Smooth muscle cell (in vitro differentiated cells): ENCODE measurements around the gene GTF3C4. TPM values are rescaled to one million over a fixed set of nuclear protein-coding genes. Genes with fewer than 3 reads are reported as not detected.
"Not testable (repeated sequence)": the region's sequence is repeated elsewhere in the genome, so short reads cannot be mapped to it uniquely, and the experiment has no call there.

Experiments
- DNase-seq: peaks from one replicate; lab custom pipeline; 2025; ENCODE audit not compliant: unreplicated experiment; lab: John Stamatoyannopoulos, UW
- H2AFZ ChIP-seq: fragments of 200-600 bp; sonication (generic); 2 replicates; pipeline ENCODE4 v1.6.0; 2016; ENCODE audit warnings: antibody characterized with exemption, low read depth, mild to moderate bottlenecking
- H3F3A ChIP-seq: fragments of 200-600 bp; sonication (generic); 2 replicates; pipeline ENCODE4 v1.6.0; 2017; ENCODE audit warnings: antibody characterized with exemption, low read depth
- H3K27ac ChIP-seq: fragments of 200-600 bp; sonication (generic); 2 replicates; pipeline ENCODE4 v1.5.1; 2016; ENCODE audit warnings: low read depth, mild to moderate bottlenecking
- H3K27me3 ChIP-seq: fragments of 200-600 bp; sonication (generic); 2 replicates; pipeline ENCODE4 v1.6.1; 2016; ENCODE audit warnings: low read depth, mild to moderate bottlenecking
- H3K36me3 ChIP-seq: fragments of 200-600 bp; sonication (generic); 2 replicates; pipeline ENCODE4 v1.5.1; 2016; ENCODE audit warnings: low read depth
- H3K4me1 ChIP-seq: fragments of 200-600 bp; sonication (generic); 2 replicates; pipeline ENCODE4 v1.5.1; 2016; ENCODE audit warnings: low read depth
- H3K4me2 ChIP-seq: fragments of 200-600 bp; sonication (generic); 2 replicates; pipeline ENCODE4 v1.6.0; 2016; ENCODE audit warnings: mild to moderate bottlenecking
- H3K4me3 ChIP-seq: fragments of 200-600 bp; sonication (generic); 2 replicates; pipeline ENCODE4 v1.5.1; 2016; ENCODE audit warnings: mild to moderate bottlenecking
- H3K79me2 ChIP-seq: fragments of 200-600 bp; sonication (generic); 2 replicates; pipeline ENCODE4 v1.6.0; 2016; ENCODE audit warnings: low read depth, mild to moderate bottlenecking
- H3K9ac ChIP-seq: fragments of 200-600 bp; sonication (generic); 2 replicates; pipeline ENCODE4 v1.6.0; 2016; ENCODE audit warnings: low read depth
- H3K9me3 ChIP-seq: fragments of 200-600 bp; sonication (generic); replicated peaks from 2 replicates; pipeline ENCODE4 v1.5.1; 2016; ENCODE audit warnings: low read depth
- H4K20me1 ChIP-seq: fragments of 200-600 bp; sonication (generic); 2 replicates; pipeline ENCODE4 v1.6.0; 2016; ENCODE audit warnings: low read depth
- WGBS: methylation state at CpG from one replicate; pipeline ENCODE4 v1.1.7; 2016; ENCODE audit warnings: low lambda C conversion rate; 5-methylcytosine and 5-hydroxymethylcytosine counted together
- polyA plus RNA-seq: library from polyadenylated mRNA; unstranded; fragments of >200 nt; fragmentation: Nextera tagmentation; extraction: Ambion mirVana; gene quantifications from 2 replicates; pipeline ENCODE4 v1.2.1, GENCODE V29; 2016
- total RNA-seq: library from RNA; depleted of rRNA; stranded (reverse); fragments of >200 nt; gene quantifications from 2 replicates; pipeline ENCODE4 v1.2.3, GENCODE V29; 2014
- TF ChIP-seq, protein P1 (sequence below): fragments of 200-600 bp; sonication (generic); IDR thresholded peaks from 2 replicates; pipeline ENCODE4 v1.5.1; 2017; ENCODE audit warnings: borderline replicate concordance, mild to moderate bottlenecking, antibody characterized with exemption; ENCODE audit not compliant: insufficient read depth, poor library complexity, severe bottlenecking

GTF3C4 gene
- total and polyA plus RNA-seq, 2 experiments from 2014 or later = 5.6 to 16.7 TPM

DNA sequence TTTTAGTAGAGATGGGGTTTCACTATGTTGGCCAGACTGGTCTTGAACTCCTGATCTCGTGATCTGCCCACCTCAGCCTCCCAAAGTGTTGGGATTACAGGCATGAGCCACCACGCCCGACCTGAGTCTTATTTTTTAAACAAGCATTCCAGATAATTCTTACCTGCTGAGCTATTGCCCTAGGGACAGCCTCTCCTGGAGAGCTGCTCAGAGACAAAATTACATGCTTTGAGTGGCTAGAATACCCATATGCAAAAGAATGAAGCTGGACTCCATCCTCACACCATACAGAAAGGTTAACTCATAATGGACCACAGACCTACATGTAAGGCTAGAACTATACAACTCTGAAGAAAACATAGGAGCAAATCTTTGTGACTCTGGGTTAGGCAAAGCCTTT, 41.6 kb downstream of the GTF3C4 start:
- H4K20me1 ChIP-seq = no peaks in the 10 kb centered on the region
- H3K79me2 ChIP-seq = no peaks in the 10 kb centered on the region
- H3K27me3 ChIP-seq = no peaks in the 10 kb centered on the region
- no peak for DNase-seq
- H3K4me3 ChIP-seq = no peak overlapping the region
- H3K27ac ChIP-seq = no peak overlapping the region
- H3K4me2 ChIP-seq = no peak overlapping the region
- no peak overlapping the region for H2AFZ ChIP-seq
- no peaks in the 10 kb centered on the region for H3K36me3 ChIP-seq
- no peaks in the 10 kb centered on the region for H3F3A ChIP-seq
- 86% methylated on average over 3 of the region's 3 CpGs for WGBS
- H3K9me3 ChIP-seq = no peaks in the 10 kb centered on the region
- H3K9ac ChIP-seq = no peak overlapping the region
- TF ChIP-seq, protein P1, sequence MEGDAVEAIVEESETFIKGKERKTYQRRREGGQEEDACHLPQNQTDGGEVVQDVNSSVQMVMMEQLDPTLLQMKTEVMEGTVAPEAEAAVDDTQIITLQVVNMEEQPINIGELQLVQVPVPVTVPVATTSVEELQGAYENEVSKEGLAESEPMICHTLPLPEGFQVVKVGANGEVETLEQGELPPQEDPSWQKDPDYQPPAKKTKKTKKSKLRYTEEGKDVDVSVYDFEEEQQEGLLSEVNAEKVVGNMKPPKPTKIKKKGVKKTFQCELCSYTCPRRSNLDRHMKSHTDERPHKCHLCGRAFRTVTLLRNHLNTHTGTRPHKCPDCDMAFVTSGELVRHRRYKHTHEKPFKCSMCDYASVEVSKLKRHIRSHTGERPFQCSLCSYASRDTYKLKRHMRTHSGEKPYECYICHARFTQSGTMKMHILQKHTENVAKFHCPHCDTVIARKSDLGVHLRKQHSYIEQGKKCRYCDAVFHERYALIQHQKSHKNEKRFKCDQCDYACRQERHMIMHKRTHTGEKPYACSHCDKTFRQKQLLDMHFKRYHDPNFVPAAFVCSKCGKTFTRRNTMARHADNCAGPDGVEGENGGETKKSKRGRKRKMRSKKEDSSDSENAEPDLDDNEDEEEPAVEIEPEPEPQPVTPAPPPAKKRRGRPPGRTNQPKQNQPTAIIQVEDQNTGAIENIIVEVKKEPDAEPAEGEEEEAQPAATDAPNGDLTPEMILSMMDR = no peak
- no peaks in the 10 kb centered on the region for H3K4me1 ChIP-seq

GRCh38 chr9:132712753-132713152, 42.5 kb downstream of the GTF3C4 start:
- H3K79me2 ChIP-seq = no peaks in the 10 kb centered on the region
- H3K4me3 ChIP-seq = no peak overlapping the region
- no peaks in the 10 kb centered on the region for H3F3A ChIP-seq
- TF ChIP-seq, protein P1 = no peak
- no peak overlapping the region for H3K4me2 ChIP-seq
- H3K9me3 ChIP-seq = no peaks in the 10 kb centered on the region
- no peaks in the 10 kb centered on the region for H4K20me1 ChIP-seq
- no peaks in the 10 kb centered on the region for H3K36me3 ChIP-seq
- WGBS = 91% methylated on average over 5 of the region's 5 CpGs
- no peak overlapping the region for H3K9ac ChIP-seq
- H2AFZ ChIP-seq = no peak overlapping the region
- no peak overlapping the region for H3K27ac ChIP-seq
- DNase-seq = no peak
- no peaks in the 10 kb centered on the region for H3K4me1 ChIP-seq
- H3K27me3 ChIP-seq = no peaks in the 10 kb centered on the region

DNA sequence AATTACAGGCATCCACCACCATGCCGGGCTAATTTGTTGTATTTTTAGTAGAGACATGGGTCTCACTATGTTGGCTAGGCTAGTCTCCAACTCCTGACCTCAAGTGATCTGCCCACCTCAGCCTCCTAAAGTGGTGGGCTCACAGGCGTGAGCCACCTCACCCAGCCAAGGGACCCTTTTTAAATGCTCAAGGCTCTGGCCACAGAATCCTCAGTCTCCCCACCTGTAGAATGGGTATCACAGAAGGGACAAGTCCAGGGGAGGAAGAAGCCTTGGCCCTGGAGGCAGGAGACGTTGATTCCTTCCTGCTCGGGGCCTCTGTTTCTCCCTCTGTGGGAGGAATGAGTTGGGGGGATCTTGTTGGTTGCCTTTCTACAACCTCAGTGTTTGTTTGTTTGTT, 45.7 kb downstream of the GTF3C4 start:
- no peaks in the 10 kb centered on the region for H4K20me1 ChIP-seq
- H3K9me3 ChIP-seq = no peaks in the 10 kb centered on the region
- no peak for DNase-seq
- H3K4me1 ChIP-seq = no peaks in the 10 kb centered on the region
- no peak overlapping the region for H3K4me2 ChIP-seq
- H3K27ac ChIP-seq = no peak overlapping the region
- H3F3A ChIP-seq = no peaks in the 10 kb centered on the region
- no peaks in the 10 kb centered on the region for H3K27me3 ChIP-seq
- no peaks in the 10 kb centered on the region for H3K79me2 ChIP-seq
- no peak overlapping the region for H3K4me3 ChIP-seq
- H3K9ac ChIP-seq = no peak overlapping the region
- H2AFZ ChIP-seq = no peak overlapping the region
- 91% methylated on average over 4 of the region's 4 CpGs for WGBS
- H3K36me3 ChIP-seq = no peaks in the 10 kb centered on the region
- TF ChIP-seq, protein P1 = no peak

DNA sequence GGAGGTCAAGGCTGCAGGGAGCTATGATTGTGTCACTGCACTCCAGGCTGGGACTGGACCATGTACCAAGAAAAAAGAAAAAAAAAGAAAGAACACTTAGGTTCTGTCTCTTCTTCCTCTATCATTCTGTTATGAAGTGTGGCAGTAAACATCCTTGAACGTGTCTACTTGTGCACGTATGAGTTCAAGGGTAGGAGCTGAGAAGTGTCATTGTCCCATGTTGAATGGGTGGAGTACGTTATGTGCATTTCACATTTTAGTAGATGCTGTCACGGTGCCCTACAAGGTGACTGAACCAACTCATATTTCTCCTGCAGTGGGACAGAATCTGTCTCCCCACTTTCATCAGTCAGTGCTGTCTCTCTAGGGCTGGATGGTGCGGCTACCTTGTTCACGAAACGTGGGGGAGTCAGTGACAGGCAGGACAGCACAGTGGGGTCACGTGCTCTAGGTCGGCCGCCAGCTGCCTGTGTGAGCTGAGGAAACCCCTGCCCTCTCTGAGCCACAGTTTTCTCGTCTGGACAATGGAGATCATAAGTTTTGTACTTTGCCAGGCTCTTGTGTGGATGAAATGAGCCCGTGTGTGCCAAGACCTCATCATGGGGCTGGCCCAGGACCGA, 47.2 kb downstream of the GTF3C4 start:
- no peak overlapping the region for H3K4me3 ChIP-seq
- no peaks in the 10 kb centered on the region for H3K4me1 ChIP-seq
- no peaks in the 10 kb centered on the region for H4K20me1 ChIP-seq
- no peak overlapping the region for H3K27ac ChIP-seq
- no peak overlapping the region for H3K9ac ChIP-seq
- TF ChIP-seq, protein P1 = no peak
- 84% methylated on average over 13 of the region's 13 CpGs for WGBS
- H2AFZ ChIP-seq = no peak overlapping the region
- H3K4me2 ChIP-seq = no peak overlapping the region
- H3F3A ChIP-seq = no peaks in the 10 kb centered on the region
- H3K79me2 ChIP-seq = no peaks in the 10 kb centered on the region
- no peaks in the 10 kb centered on the region for H3K27me3 ChIP-seq
- no peak for DNase-seq
- no peaks in the 10 kb centered on the region for H3K36me3 ChIP-seq
- no peaks in the 10 kb centered on the region for H3K9me3 ChIP-seq

DNA sequence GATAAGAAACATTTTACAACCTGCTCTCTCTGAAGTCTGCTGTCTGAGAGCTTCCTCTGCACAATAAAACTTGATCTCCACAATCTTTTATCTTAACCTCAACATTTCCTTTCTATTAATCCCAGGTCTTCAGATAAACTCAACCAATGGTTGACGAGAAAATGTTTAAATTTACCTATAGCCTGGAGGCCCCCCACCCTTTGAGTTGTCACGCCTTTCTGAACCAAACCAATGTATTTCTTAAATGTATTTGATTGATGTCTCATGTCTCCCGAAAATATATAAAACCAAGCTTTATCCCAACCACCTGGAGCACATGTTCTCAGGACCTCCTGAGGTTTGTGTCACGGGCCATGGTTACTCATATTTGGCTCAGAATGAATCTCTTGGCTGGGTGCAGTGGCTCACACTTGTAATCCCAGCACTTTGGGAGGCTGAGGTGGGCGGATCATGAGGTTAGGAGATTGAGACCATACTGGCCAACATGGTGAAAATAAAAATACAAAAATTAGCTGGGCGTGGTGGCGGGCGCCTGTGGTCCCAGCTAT, 48.2 kb downstream of the GTF3C4 start:
- H3F3A ChIP-seq, H3K36me3 ChIP-seq, DNase-seq, H3K9ac ChIP-seq, H2AFZ ChIP-seq, H3K4me3 ChIP-seq, H3K4me2 ChIP-seq, H3K4me1 ChIP-seq, H3K27me3 ChIP-seq, H4K20me1 ChIP-seq, H3K79me2 ChIP-seq, H3K27ac ChIP-seq, H3K9me3 ChIP-seq: not testable (repeated sequence)
- 68% methylated on average over 8 of the region's 8 CpGs for WGBS
